SK-N-SH (cell line): Measurements from ENCODE around the gene GSS.

ENCODE experiments used
- MAX ChIP-seq: IDR thresholded peaks from 2 replicates; pipeline ENCODE4 v1.4.0; 2012; ENCODE audit warnings: low read depth
- RAD21 ChIP-seq: IDR thresholded peaks from 2 replicates; pipeline ENCODE4 v1.6.1; 2012; ENCODE audit warnings: mild to moderate bottlenecking, low read length
- USF1 ChIP-seq: IDR thresholded peaks from 2 replicates; pipeline ENCODE4 v1.4.0; 2012; ENCODE audit warnings: low read depth, borderline replicate concordance

- TF ChIP-seq MAX (no peak), USF1 (no peak), RAD21 (no peak)
Observed at GRCh38 chr20:35004749-35005462, 49.3 kb upstream of the GSS start.
